GM12874 (cell line): ENCODE measurements around the gene RHPN2.

ENCODE experiments used
- TF ChIP-seq, protein P1 (sequence below): IDR thresholded peaks from 2 replicates; pipeline ENCODE4 v1.5.1; 2011; ENCODE audit warnings: low read depth, mild to moderate bottlenecking, control low read depth, low read length, moderate library complexity; ENCODE audit not compliant: insufficient read depth

Gene RHPN2

DNA sequence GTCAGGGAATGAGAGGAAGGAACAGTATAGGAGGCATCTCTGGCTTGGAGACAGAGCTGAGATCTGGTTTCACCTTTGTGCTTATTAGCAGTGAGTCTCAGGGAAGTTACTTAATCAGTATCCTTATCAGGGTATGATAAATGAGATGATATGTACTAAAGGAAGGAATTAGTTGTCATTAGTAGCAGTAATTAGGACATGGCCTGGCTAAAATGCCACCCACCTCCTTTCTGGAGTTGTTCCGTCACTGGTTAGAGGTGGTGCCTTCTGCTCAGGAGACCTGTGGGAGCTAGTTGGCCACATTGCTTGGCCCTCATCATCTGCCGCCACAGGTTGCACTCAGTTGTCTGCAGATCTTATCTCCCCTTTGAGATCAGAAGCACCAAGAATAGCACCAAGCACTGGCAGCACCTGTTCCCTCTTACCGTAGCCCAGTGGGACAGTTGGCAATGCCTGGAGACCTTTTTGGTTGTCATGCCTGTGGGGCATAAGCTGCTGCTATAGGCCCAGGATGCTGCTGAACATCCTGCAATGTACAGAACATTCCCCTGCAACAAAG lies 21.0 kb upstream of the RHPN2 start:
- TF ChIP-seq, protein P1, sequence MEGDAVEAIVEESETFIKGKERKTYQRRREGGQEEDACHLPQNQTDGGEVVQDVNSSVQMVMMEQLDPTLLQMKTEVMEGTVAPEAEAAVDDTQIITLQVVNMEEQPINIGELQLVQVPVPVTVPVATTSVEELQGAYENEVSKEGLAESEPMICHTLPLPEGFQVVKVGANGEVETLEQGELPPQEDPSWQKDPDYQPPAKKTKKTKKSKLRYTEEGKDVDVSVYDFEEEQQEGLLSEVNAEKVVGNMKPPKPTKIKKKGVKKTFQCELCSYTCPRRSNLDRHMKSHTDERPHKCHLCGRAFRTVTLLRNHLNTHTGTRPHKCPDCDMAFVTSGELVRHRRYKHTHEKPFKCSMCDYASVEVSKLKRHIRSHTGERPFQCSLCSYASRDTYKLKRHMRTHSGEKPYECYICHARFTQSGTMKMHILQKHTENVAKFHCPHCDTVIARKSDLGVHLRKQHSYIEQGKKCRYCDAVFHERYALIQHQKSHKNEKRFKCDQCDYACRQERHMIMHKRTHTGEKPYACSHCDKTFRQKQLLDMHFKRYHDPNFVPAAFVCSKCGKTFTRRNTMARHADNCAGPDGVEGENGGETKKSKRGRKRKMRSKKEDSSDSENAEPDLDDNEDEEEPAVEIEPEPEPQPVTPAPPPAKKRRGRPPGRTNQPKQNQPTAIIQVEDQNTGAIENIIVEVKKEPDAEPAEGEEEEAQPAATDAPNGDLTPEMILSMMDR = no peak

DNA sequence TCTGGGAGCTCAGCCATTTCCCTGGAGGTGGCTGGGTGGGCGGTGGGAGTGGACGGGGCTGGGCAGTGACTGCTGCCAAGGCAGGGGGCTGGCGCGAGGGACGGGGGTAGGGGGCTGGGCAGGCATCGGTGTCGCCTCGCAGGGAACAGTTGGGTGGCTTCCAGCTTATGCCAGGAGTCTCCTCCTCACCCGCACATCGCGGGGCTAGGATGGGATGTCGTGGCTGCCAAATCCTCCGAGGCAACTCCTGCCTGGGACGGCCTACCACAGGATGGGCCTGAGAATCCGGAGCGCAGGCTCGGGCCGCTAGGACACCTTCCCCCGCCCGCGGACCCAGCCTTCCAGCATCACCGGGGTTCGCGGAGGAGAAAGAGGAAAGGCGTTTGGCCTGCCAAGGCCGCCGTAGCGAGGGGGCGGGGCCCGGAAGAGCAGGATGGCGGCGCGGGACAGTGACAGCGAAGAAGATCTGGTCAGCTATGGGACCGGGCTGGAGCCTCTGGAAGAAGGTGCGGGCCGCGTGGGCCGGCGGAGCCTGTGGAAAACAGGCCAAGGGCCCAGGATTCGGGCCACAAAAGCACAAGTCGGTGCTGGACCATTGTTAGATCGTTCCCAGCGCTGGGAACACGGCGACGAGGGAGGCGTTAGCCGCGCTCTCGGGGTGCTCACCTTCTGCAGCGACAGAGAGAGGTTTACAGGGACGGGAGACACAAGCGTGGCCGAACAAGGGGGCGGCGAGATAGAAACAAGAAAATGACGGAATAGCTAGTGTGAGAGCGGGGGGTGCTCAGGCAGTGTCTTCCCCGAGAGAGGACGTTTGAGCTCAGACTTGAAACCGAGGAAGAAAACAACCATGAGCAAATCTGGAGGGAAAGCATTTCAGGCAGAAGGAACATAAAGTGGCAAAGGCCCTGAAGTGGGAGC lies 16.3 kb upstream of the RHPN2 start, which contains the start of gene GPATCH1:
TSS of gene GPATCH1 (plus strand) at position 421 of the 921 bp plus-strand sequence. CDS start at position 434, 13 bp downstream.
- TF ChIP-seq, protein P1 = no peak

DNA sequence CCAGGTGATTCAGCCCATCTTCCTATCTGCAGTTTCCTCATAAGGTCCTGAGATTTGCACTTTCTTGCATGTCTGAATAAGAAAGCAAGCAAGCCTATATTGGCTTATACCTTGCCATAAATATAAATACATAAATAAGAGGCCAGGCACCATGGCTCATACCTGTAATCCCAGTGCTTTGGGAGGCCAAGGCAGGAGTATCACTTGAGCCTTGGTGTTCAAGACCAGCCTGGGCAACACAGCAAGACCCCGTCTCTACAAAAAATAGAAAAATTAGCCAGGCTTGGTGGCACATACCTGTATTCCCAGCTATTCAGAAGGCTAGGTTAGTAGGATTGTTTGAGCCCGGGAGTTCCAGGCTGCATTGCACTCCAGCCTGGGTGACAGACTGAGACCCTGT lies 10.8 kb upstream of the RHPN2 start:
- TF ChIP-seq, protein P1 = no peak

DNA sequence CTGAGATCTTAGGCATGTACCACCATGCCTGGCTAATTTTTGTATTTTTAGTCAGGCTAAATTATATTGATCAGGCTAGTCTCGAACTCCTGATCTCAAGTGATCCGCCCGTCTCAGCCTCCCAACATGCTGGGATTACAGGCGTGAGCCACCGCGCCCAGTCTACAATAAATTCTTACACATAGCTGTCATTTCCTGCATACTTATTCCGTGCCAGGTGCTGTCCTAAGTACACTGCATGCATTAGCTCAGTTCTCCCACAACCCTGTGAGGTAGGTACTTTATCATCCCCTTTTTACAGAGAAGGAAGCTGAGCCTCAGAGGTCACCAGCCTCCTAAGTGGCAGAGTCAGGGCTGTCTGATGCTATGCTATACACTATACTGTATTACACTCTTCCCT lies 7.2 kb upstream of the RHPN2 start:
- TF ChIP-seq, protein P1 = no peak

DNA sequence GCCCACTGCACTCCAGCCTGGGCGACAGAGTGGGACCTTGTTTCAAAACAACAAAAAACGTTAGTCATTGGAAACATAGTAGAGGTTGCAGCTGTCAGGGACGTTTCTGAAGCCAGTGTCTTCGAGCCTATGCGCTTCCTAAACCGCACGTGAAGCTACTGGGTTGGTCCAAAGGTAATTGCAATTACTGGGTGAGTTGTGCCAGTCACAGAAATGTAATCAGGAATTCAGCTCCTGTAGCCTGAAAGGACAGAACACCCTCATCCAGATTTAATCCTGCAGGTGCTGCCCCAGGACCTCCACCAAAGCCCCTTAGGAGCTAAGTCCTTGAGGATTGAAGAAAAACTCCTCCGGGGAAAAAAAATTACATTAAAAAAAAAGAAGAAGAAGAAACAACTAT lies 2.4 kb upstream of the RHPN2 start:
- TF ChIP-seq, protein P1 = no peak

DNA sequence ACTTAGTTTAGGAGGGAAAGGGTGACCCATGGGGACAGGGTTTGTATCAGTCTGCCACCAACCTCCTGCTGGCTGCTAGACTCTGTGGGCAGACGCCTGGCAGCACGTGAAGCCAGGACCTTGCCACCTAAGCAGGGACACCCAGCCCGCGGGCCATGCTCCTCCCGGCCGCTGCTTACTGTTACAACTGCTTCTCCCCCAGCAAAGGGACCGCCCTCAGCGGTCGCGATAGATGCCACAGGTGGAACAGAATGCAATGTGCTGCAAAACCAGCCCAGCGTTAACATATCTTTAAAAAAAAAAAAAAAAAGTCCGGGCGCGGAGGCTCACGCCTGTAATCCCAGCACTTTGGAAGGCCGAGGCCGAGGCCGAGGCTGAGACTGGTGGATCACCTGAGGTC lies 1.9 kb upstream of the RHPN2 start:
- TF ChIP-seq, protein P1 = no peak

DNA sequence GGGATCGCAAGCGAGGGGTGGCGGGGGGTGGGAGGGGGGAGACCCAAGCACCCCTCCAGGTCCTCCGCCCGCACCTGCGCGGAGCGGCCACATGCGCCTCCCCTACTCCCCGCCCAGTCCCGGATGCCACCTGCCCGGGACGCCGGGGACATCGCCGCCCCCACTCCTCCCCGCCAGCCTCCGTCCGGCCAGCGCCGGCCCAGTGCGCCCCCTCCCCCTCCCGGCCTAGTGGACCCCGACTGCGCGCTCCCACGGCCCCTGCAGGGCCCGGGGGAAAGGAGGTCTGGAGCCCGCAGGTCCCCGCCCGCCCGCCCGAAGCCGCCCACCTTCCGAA lies 263 bp downstream of the RHPN2 start:
- TF ChIP-seq, protein P1 = no peak
